ENCODE results near the gene OAT. TPM values are rescaled to one million over a fixed set of nuclear protein-coding genes. Genes with fewer than 3 reads are reported as not detected.

OAT gene
- total and polyA plus RNA-seq, 10 of the 15 experiments (the other 5 are each of a cell fraction or from before 2014, with no cell fraction given): 1.2 to 9.8 (median 1.6) TPM

GRCh38 chr10:124386186-124387077 is 32.3 kb downstream of the OAT start:
- no peaks in the 10 kb centered on the region for H3K4me1 ChIP-seq (ENCODE audit: control insufficient read depth, insufficient read depth, low read length)
- H3K36me3 ChIP-seq (ENCODE audit: control insufficient read depth in 2 of 2, insufficient read depth in 2 of 2, low read length in 1 of 2): no peaks in the 10 kb centered on the region
- 60% methylated on average over 21 of the region's 21 CpGs for WGBS (ENCODE audit: insufficient coverage, insufficient replicate concordance, low lambda C conversion rate, missing lambda C conversion rate)
- H3K9ac ChIP-seq (ENCODE audit: control insufficient read depth, insufficient read depth, low read length): no peak overlapping the region
- no peak overlapping the region for H3K4me2 ChIP-seq (ENCODE audit: control insufficient read depth, insufficient read depth)
- TF ChIP-seq, protein P1, sequence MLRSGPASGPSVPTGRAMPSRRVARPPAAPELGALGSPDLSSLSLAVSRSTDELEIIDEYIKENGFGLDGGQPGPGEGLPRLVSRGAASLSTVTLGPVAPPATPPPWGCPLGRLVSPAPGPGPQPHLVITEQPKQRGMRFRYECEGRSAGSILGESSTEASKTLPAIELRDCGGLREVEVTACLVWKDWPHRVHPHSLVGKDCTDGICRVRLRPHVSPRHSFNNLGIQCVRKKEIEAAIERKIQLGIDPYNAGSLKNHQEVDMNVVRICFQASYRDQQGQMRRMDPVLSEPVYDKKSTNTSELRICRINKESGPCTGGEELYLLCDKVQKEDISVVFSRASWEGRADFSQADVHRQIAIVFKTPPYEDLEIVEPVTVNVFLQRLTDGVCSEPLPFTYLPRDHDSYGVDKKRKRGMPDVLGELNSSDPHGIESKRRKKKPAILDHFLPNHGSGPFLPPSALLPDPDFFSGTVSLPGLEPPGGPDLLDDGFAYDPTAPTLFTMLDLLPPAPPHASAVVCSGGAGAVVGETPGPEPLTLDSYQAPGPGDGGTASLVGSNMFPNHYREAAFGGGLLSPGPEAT (IDR thresholded peaks at IDR 0.05; ENCODE audit: low read depth): no peak
- TF ChIP-seq SMC3 (IDR thresholded peaks at IDR 0.05; ENCODE audit: borderline replicate concordance, low read length): no peak
- TF ChIP-seq EZH2 (IDR thresholded peaks at IDR 0.05; ENCODE audit: borderline replicate concordance, control insufficient read depth, low read depth, low read length): no peak
- no peak for TF ChIP-seq ZNF207 (IDR thresholded peaks at IDR 0.05; ENCODE audit: borderline replicate concordance)
- TF ChIP-seq CBFB (IDR thresholded peaks at IDR 0.05; ENCODE audit: low read depth): no peak
- TF ChIP-seq, protein P2, sequence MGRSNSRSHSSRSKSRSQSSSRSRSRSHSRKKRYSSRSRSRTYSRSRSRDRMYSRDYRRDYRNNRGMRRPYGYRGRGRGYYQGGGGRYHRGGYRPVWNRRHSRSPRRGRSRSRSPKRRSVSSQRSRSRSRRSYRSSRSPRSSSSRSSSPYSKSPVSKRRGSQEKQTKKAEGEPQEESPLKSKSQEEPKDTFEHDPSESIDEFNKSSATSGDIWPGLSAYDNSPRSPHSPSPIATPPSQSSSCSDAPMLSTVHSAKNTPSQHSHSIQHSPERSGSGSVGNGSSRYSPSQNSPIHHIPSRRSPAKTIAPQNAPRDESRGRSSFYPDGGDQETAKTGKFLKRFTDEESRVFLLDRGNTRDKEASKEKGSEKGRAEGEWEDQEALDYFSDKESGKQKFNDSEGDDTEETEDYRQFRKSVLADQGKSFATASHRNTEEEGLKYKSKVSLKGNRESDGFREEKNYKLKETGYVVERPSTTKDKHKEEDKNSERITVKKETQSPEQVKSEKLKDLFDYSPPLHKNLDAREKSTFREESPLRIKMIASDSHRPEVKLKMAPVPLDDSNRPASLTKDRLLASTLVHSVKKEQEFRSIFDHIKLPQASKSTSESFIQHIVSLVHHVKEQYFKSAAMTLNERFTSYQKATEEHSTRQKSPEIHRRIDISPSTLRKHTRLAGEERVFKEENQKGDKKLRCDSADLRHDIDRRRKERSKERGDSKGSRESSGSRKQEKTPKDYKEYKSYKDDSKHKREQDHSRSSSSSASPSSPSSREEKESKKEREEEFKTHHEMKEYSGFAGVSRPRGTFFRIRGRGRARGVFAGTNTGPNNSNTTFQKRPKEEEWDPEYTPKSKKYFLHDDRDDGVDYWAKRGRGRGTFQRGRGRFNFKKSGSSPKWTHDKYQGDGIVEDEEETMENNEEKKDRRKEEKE (IDR thresholded peaks at IDR 0.05): no peak
- TF ChIP-seq, protein P3, sequence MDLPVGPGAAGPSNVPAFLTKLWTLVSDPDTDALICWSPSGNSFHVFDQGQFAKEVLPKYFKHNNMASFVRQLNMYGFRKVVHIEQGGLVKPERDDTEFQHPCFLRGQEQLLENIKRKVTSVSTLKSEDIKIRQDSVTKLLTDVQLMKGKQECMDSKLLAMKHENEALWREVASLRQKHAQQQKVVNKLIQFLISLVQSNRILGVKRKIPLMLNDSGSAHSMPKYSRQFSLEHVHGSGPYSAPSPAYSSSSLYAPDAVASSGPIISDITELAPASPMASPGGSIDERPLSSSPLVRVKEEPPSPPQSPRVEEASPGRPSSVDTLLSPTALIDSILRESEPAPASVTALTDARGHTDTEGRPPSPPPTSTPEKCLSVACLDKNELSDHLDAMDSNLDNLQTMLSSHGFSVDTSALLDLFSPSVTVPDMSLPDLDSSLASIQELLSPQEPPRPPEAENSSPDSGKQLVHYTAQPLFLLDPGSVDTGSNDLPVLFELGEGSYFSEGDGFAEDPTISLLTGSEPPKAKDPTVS (IDR thresholded peaks at IDR 0.05; ENCODE audit: low read depth, low read length): no peak
- no peak for TF ChIP-seq SREBF2 (IDR thresholded peaks at IDR 0.05; ENCODE audit: low read length)
- in situ Hi-C loops (cut with MboI) (loop anchor here (5.0 to 10.0 kb wide), 2 partner anchors 389 to 802 kb away; no protein-coding TSS in a partner anchor), intact Hi-C loops (cut with micrococcal nuclease; ENCODE audit: unreplicated experiment) (loop anchor here (5.0 to 10.0 kb wide), 2 partner anchors 132 to 269 kb away; no protein-coding TSS in a partner anchor)
- H3K9me3 ChIP-seq (replicated peaks; ENCODE audit: control insufficient read depth, insufficient read depth, low read length): no peaks in the 10 kb centered on the region
- no peak for DNase-seq (ENCODE audit: low read depth, low spot score)
- BruUV-seq (replicated peaks): no TSS peak
- SMC1A ChIA-PET (ENCODE audit: uncharacterized antibody, unreplicated experiment): no interaction called here
- no peaks in the 10 kb centered on the region for H3K79me2 ChIP-seq (ENCODE audit: control insufficient read depth, insufficient read depth, low read length)
- POLR2A ChIA-PET: no interaction called here
- RAD21 ChIA-PET (ENCODE audit: unreplicated experiment): interaction anchor here (6.0 kb wide), 1 partner anchor 390 kb away, joined by 90 read pairs; no protein-coding TSS in a partner anchor
- no peak for FAIRE-seq
- H2AFZ ChIP-seq (ENCODE audit: control insufficient read depth, low read depth, low read length): no peak overlapping the region
- CTCF ChIA-PET: interaction anchor here (0.9 to 1.4 kb wide), 2 partner anchors 14 to 391 kb away, joined by 3 to 6 read pairs; no protein-coding TSS in a partner anchor
- H4K20me1 ChIP-seq (ENCODE audit: control insufficient read depth, insufficient read depth): no peaks in the 10 kb centered on the region
- H3K27ac ChIP-seq (ENCODE audit: control insufficient read depth, insufficient read depth): no peak overlapping the region
- no peak overlapping the region for H3K4me3 ChIP-seq
- H3K27me3 ChIP-seq (replicated peaks in 1 of 2; ENCODE audit: control insufficient read depth in 2 of 2, insufficient read depth in 2 of 2, low read length in 1 of 2): peaks cover 1 to 2% of the 10 kb centered on the region in 2 experiments; a peak in 3 of 4 replicates
- no peak for ATAC-seq

Measured in GM12878 (cell line).